Measurements from ENCODE around the gene COMMD10. TPM values are rescaled to one million over a fixed set of nuclear protein-coding genes. Genes with fewer than 3 reads are reported as not detected.

COMMD10 gene
- total RNA-seq, 2 experiments from 2014 or later: 26.0 to 27.6 TPM

DNA sequence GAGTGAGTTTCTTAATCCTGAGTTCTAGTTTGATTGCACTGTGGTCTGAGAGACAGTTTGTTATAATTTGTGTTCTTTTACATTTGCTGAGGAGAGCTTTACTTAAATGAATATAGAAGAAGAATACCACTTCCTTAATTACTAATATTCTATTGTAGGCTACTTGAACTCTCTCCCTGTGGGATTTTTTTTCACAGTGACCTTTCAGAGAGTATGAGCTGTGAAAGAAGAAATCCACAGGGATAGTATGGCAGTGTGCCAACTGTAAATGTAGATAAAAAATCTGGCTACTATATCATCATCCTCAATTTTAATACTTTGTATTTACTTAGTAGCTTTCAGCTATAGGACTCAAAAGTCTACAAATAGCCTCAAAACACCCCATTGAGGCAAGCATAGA lies 67.3 kb downstream of the COMMD10 start:
- H3K27me3 ChIP-seq (ENCODE audit: control insufficient read depth in 1 of 2, insufficient read depth in 2 of 2, low read length in 2 of 2): no peaks in the 10 kb centered on the region
- DNase-seq (no peak), ATAC-seq (ENCODE audit: poor library complexity) (no peak)
- H3K9me3 Mint-ChIP-seq: peaks cover 2% of the 10 kb centered on the region
- peaks cover 21% of the 10 kb centered on the region for H3K36me3 Mint-ChIP-seq (ENCODE audit: low read depth)
- H3K4me1 Mint-ChIP-seq (ENCODE audit: low read depth): peaks cover 10% of the 10 kb centered on the region
- H3K4me1 ChIP-seq (ENCODE audit: insufficient read depth, low read length): no peaks in the 10 kb centered on the region
- H3K27ac Mint-ChIP-seq: no peak overlapping the region
- H3K4me3 ChIP-seq (ENCODE audit: low read length): no peak overlapping the region
- no peak overlapping the region for H3K27ac ChIP-seq (ENCODE audit: low read depth in 1 of 2, low read length in 2 of 2)
- H3K27me3 Mint-ChIP-seq: no peaks in the 10 kb centered on the region
- H3K9me3 ChIP-seq (ENCODE audit: control insufficient read depth in 1 of 2, insufficient read depth in 1 of 2, low read length in 2 of 2): no peaks in the 10 kb centered on the region
- no peaks in the 10 kb centered on the region for H3K36me3 ChIP-seq (ENCODE audit: insufficient read depth, low read length)
- intact Hi-C loops (cut with DNase I, micrococcal nuclease): no loop called here
- ChIA-PET CTCF (no interaction called here), POLR2A (no interaction called here)
- TF ChIP-seq, protein P1, sequence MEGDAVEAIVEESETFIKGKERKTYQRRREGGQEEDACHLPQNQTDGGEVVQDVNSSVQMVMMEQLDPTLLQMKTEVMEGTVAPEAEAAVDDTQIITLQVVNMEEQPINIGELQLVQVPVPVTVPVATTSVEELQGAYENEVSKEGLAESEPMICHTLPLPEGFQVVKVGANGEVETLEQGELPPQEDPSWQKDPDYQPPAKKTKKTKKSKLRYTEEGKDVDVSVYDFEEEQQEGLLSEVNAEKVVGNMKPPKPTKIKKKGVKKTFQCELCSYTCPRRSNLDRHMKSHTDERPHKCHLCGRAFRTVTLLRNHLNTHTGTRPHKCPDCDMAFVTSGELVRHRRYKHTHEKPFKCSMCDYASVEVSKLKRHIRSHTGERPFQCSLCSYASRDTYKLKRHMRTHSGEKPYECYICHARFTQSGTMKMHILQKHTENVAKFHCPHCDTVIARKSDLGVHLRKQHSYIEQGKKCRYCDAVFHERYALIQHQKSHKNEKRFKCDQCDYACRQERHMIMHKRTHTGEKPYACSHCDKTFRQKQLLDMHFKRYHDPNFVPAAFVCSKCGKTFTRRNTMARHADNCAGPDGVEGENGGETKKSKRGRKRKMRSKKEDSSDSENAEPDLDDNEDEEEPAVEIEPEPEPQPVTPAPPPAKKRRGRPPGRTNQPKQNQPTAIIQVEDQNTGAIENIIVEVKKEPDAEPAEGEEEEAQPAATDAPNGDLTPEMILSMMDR (IDR thresholded peaks at IDR 0.05): no peak
- no peak overlapping the region for H3K4me3 Mint-ChIP-seq

DNA sequence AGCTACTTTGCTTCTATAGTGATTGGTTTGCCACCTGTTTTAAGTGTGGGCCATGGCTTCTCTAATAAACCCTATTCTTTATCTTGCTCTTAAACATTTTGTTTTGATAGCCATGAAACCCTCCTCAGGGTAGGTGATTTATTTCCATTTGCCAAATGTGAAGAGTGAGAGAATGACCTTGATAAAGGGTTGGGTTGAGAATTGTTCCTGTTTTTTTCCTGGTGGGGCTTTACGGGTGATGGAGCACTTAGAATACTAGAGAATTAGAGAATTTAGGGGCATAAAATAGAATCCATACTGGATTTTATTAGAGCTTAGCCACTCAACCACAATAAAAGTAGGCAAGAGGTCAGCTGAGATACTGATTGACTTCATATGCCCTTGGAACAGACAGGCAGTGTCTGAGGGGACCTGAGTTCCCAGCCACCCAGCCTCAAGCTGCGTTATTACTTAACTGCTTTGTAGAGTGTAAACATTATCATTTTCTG lies 68.9 kb downstream of the COMMD10 start:
- TF ChIP-seq, protein P1 (IDR thresholded peaks at IDR 0.05): no peak
- H3K27me3 Mint-ChIP-seq: no peaks in the 10 kb centered on the region
- no peak for ATAC-seq (ENCODE audit: poor library complexity)
- no peaks in the 10 kb centered on the region for H3K27me3 ChIP-seq (ENCODE audit: control insufficient read depth in 1 of 2, insufficient read depth in 2 of 2, low read length in 2 of 2)
- H3K9me3 Mint-ChIP-seq: no peaks in the 10 kb centered on the region
- no peak overlapping the region for H3K27ac ChIP-seq (ENCODE audit: low read depth in 1 of 2, low read length in 2 of 2)
- no peak overlapping the region for H3K4me3 ChIP-seq (ENCODE audit: low read length)
- H3K27ac Mint-ChIP-seq: no peak overlapping the region
- peaks cover 15% of the 10 kb centered on the region for H3K36me3 Mint-ChIP-seq (ENCODE audit: low read depth)
- ChIA-PET POLR2A (interaction anchor here (0.7 kb wide), 1 partner anchor 19 kb away, joined by 3 read pairs; no protein-coding TSS in a partner anchor), CTCF (no interaction called here)
- no peak overlapping the region for H3K4me3 Mint-ChIP-seq
- H3K4me1 Mint-ChIP-seq (ENCODE audit: low read depth): peaks cover 13% of the 10 kb centered on the region
- DNase-seq: no peak
- no peaks in the 10 kb centered on the region for H3K4me1 ChIP-seq (ENCODE audit: insufficient read depth, low read length)
- no peaks in the 10 kb centered on the region for H3K36me3 ChIP-seq (ENCODE audit: insufficient read depth, low read length)
- H3K9me3 ChIP-seq (ENCODE audit: control insufficient read depth in 1 of 2, insufficient read depth in 1 of 2, low read length in 2 of 2): no peaks in the 10 kb centered on the region
- intact Hi-C loops (cut with DNase I, micrococcal nuclease): no loop called here

DNA sequence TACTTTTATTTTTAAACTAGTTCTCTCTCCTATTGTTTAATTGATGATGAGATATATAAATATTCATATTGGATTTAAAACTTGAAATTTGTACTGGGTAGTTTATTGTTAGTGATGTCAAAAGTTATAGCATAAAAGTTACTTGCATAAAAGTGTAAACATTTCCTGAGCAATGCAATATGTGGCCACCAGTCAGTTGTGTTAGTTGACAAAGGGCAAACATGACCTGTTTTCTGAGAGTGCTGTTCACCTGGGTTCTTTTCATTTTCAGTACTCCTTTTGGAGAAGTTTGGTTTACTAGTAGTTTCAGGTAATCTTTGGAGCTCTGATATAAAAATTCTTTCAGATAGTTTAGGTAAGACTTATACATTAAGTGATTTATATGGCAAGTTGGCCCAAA lies 69.4 kb downstream of the COMMD10 start:
- H3K9me3 ChIP-seq (ENCODE audit: control insufficient read depth in 1 of 2, insufficient read depth in 1 of 2, low read length in 2 of 2): no peaks in the 10 kb centered on the region
- H3K4me1 ChIP-seq (ENCODE audit: insufficient read depth, low read length): no peaks in the 10 kb centered on the region
- CTCF ChIA-PET: no interaction called here

More for the DNA sequence above, 69.4 kb downstream of the COMMD10 start:
- Histone ChIP-seq H3K4me3 (ENCODE audit: low read length) (no peak overlapping the region), H3K27ac (ENCODE audit: low read depth in 1 of 2, low read length in 2 of 2) (no peak overlapping the region), H3K27me3 (ENCODE audit: control insufficient read depth in 1 of 2, insufficient read depth in 2 of 2, low read length in 2 of 2) (no peaks in the 10 kb centered on the region), H3K36me3 (ENCODE audit: insufficient read depth, low read length) (no peaks in the 10 kb centered on the region)
- Mint-ChIP-seq H3K9me3 (no peaks in the 10 kb centered on the region), H3K36me3 (ENCODE audit: low read depth) (peaks cover 16% of the 10 kb centered on the region), H3K27me3 (no peaks in the 10 kb centered on the region), H3K27ac (no peak overlapping the region), H3K4me3 (no peak overlapping the region), H3K4me1 (ENCODE audit: low read depth) (peaks cover 17% of the 10 kb centered on the region)
- no peak for DNase-seq
- TF ChIP-seq, protein P1 (IDR thresholded peaks at IDR 0.05): no peak
- POLR2A ChIA-PET: no interaction called here
- no peak for ATAC-seq (ENCODE audit: poor library complexity)
- intact Hi-C loops (cut with DNase I, micrococcal nuclease): no loop called here

All from CD4-positive, alpha-beta T cell (primary cell).